OCI-LY3 (cell line): Measurements from ENCODE around the gene ADCY6.

Source experiments
- H2AFZ ChIP-seq: fragments of 200-600, 300-600 bp; shearing (Covaris generic); 2 replicates; pipeline ENCODE4 v1.6.0; 2014; ENCODE audit warnings: antibody characterized with exemption, low read depth, low read length
- H3K27ac ChIP-seq: fragments of 200-600, 300-600 bp; sonication (generic); 2 replicates; pipeline ENCODE4 v1.5.1; 2014; ENCODE audit warnings: mild to moderate bottlenecking, low read length, moderate library complexity, mixed read lengths
- H3K27me3 ChIP-seq: fragments of 200-600, 300-600 bp; sonication (generic); 2 replicates; pipeline ENCODE4 v1.6.1; 2014; ENCODE audit warnings: low read depth, low read length, mixed read lengths
- H3K36me3 ChIP-seq: fragments of 200-600, 300-600 bp; sonication (generic); replicated peaks from 2 replicates; pipeline ENCODE3; 2014; ENCODE audit warnings: low read depth, low read length, mixed read lengths
- H3K4me1 ChIP-seq: fragments of 300-600, 200-600 bp; sonication (generic); 2 replicates; pipeline ENCODE4 v1.6.1; 2014; ENCODE audit warnings: low read length, mixed read lengths
- H3K4me2 ChIP-seq: fragments of 200-600, 300-600 bp; sonication (generic); 2 replicates; pipeline ENCODE4 v1.6.1; 2014; ENCODE audit warnings: low read length, mixed read lengths
- H3K4me3 ChIP-seq: fragments of 300-600, 200-600 bp; sonication (generic); 2 replicates; pipeline ENCODE4 v1.5.1; 2014; ENCODE audit warnings: antibody characterized with exemption, mild to moderate bottlenecking, low read length, moderate library complexity
- H3K79me2 ChIP-seq: fragments of 300-600, 200-600 bp; shearing (Covaris generic); 2 replicates; pipeline ENCODE4 v1.6.1; 2014; ENCODE audit warnings: mild to moderate bottlenecking, low read length, mixed read lengths
- H3K9ac ChIP-seq: fragments of 300-600, 200-600 bp; shearing (Covaris generic); 2 replicates; pipeline ENCODE4 v1.6.0; 2014; ENCODE audit warnings: mild to moderate bottlenecking, low read length, moderate library complexity
- H3K9me3 ChIP-seq: fragments of 200-600, 300-600 bp; shearing (Covaris generic); 2 replicates; pipeline ENCODE4 v1.6.1; 2014; ENCODE audit warnings: low read length, mixed read lengths; ENCODE audit not compliant: insufficient read depth
- H4K20me1 ChIP-seq: fragments of 200-600, 300-600 bp; sonication (generic); 2 replicates; pipeline ENCODE4 v1.6.1; 2016; ENCODE audit warnings: low read length, mixed read lengths; ENCODE audit not compliant: insufficient read depth
- CTCF ChIP-seq: fragments of 200-600, 300-600 bp; sonication (generic); IDR thresholded peaks from 2 replicates; pipeline ENCODE4 v1.5.1; 2014; ENCODE audit warnings: antibody characterized with exemption, low read length, low read depth
- EZH2phosphoT487 ChIP-seq: fragments of 200-600 bp; shearing (Covaris generic); IDR thresholded peaks from 2 replicates; pipeline ENCODE4 v1.6.1; 2018; ENCODE audit warnings: antibody characterized with exemption, mixed run types, low read depth

Gene ADCY6

GRCh38 chr12:48781750-48782456, 7.0 kb downstream of the ADCY6 start:
- Histone ChIP-seq H3K9me3 (no peaks in the 10 kb centered on the region), H3K27ac (no peak overlapping the region), H2AFZ (no peak overlapping the region), H4K20me1 (no peaks in the 10 kb centered on the region), H3K79me2 (no peaks in the 10 kb centered on the region), H3K4me2 (no peak overlapping the region), H3K9ac (no peak overlapping the region), H3K4me1 (no peaks in the 10 kb centered on the region), H3K4me3 (no peak overlapping the region), H3K36me3 (no peaks in the 10 kb centered on the region), H3K27me3 (no peaks in the 10 kb centered on the region)
- no peak for TF ChIP-seq CTCF
- no peak for TF ChIP-seq EZH2phosphoT487

- no peaks in the 10 kb centered on the region for H3K27me3 ChIP-seq
- H3K9me3 ChIP-seq, result no peaks in the 10 kb centered on the region
- TF ChIP-seq EZH2phosphoT487 (no peak), CTCF (no peak)
- no peaks in the 10 kb centered on the region for H3K36me3 ChIP-seq
- H2AFZ ChIP-seq, result no peak overlapping the region
- no peak overlapping the region for H3K4me3 ChIP-seq
- no peaks in the 10 kb centered on the region for H3K4me1 ChIP-seq
- H3K79me2 ChIP-seq, result no peaks in the 10 kb centered on the region
- H3K4me2 ChIP-seq, result no peak overlapping the region
- H4K20me1 ChIP-seq, result no peaks in the 10 kb centered on the region
- H3K27ac ChIP-seq, result no peak overlapping the region
- H3K9ac ChIP-seq, result no peak overlapping the region
These were observed 8.4 kb downstream of the ADCY6 start for GRCh38 chr12:48780381-48781025.

- no peak overlapping the region for H3K4me2 ChIP-seq
- H3K4me3 ChIP-seq, result no peak overlapping the region
- no peak overlapping the region for H3K27ac ChIP-seq
- no peaks in the 10 kb centered on the region for H3K27me3 ChIP-seq
- no peak for TF ChIP-seq EZH2phosphoT487
- no peak for TF ChIP-seq CTCF
- no peak overlapping the region for H2AFZ ChIP-seq
- no peaks in the 10 kb centered on the region for H3K4me1 ChIP-seq
- no peaks in the 10 kb centered on the region for H3K79me2 ChIP-seq
- H4K20me1 ChIP-seq, result no peaks in the 10 kb centered on the region
- H3K9me3 ChIP-seq, result no peaks in the 10 kb centered on the region
- H3K36me3 ChIP-seq, result no peaks in the 10 kb centered on the region
- no peak overlapping the region for H3K9ac ChIP-seq
These were observed 9.0 kb downstream of the ADCY6 start for GRCh38 chr12:48779869-48780268.

GRCh38 chr12:48777501-48778400, 11.1 kb downstream of the ADCY6 start:
- Histone ChIP-seq H3K4me3 (no peak overlapping the region), H3K27me3 (no peaks in the 10 kb centered on the region), H4K20me1 (no peaks in the 10 kb centered on the region), H3K9ac (no peak overlapping the region), H3K36me3 (no peaks in the 10 kb centered on the region), H3K4me1 (peaks cover 7% of the 10 kb centered on the region), H3K9me3 (no peaks in the 10 kb centered on the region), H3K4me2 (no peak overlapping the region), H3K27ac (no peak overlapping the region), H2AFZ (no peak overlapping the region), H3K79me2 (no peaks in the 10 kb centered on the region)
- no peak for TF ChIP-seq EZH2phosphoT487
- TF ChIP-seq CTCF, result no peak
